Small intestine (tissue), 7 donors: ENCODE measurements around the gene ZNF100. TPM values are rescaled to one million over a fixed set of nuclear protein-coding genes. Genes with fewer than 3 reads are reported as not detected.
"Not testable (repeated sequence)": the region's sequence is repeated elsewhere in the genome, so short reads cannot be mapped to it uniquely, and the experiment has no call there.

Source experiments
- DNase-seq, 2 donors: peaks; one replicate each; pipeline versions ENCODE4 v3.0.0 to v3.0.0-alpha.2; 2013
- FAIRE-seq: peaks from 2 replicates; lab custom pipeline; 2012; peaks lifted over from hg19 to GRCh38; lab: Jason Lieb, UNC
- H3K27ac ChIP-seq, 3 donors: one replicate each; pipeline ENCODE4 v1.5.1; 2013; ENCODE audit warnings: low read length in 2 of 3, mild to moderate bottlenecking in 2 of 3, control low read depth in 1 of 3, inconsistent platforms in 1 of 3, low read depth in 1 of 3, moderate library complexity in 1 of 3
- H3K27me3 ChIP-seq, 3 donors: one replicate each; pipeline ENCODE4 v1.6.1; 2013; ENCODE audit warnings: low read length in 3 of 3, inconsistent platforms in 1 of 3; ENCODE audit not compliant: control insufficient read depth in 3 of 3, insufficient read depth in 3 of 3
- H3K36me3 ChIP-seq, 3 donors: one replicate each; pipeline ENCODE4 v1.6.1; 2013; ENCODE audit warnings: low read length in 3 of 3, inconsistent platforms in 1 of 3, low read depth in 1 of 3, mild to moderate bottlenecking in 1 of 3, moderate library complexity in 1 of 3; ENCODE audit not compliant: control insufficient read depth in 3 of 3, insufficient read depth in 2 of 3
- H3K4me1 ChIP-seq, 3 donors: one replicate each; pipeline ENCODE4 v1.6.1; 2013; ENCODE audit warnings: low read length in 2 of 3, inconsistent platforms in 1 of 3, low read depth in 1 of 3, mild to moderate bottlenecking in 1 of 3, moderate library complexity in 1 of 3; ENCODE audit not compliant: control insufficient read depth in 3 of 3, insufficient read depth in 2 of 3
- H3K4me3 ChIP-seq, 3 donors: one replicate each; pipeline ENCODE4 v1.5.1; 2013; ENCODE audit warnings: low read length in 3 of 3, control low read depth in 1 of 3, inconsistent platforms in 1 of 3, low read depth in 1 of 3, mild to moderate bottlenecking in 1 of 3, moderate library complexity in 1 of 3
- H3K9me3 ChIP-seq, 2 donors: one replicate each; pipeline ENCODE4 v1.6.1; 2013; ENCODE audit warnings: low read depth in 1 of 2, low read length in 1 of 2; ENCODE audit not compliant: control insufficient read depth in 2 of 2, insufficient read depth in 1 of 2
- WGBS, 3 donors: extraction: QIAGEN DNeasy Blood & Tissue Kit; methylation state at CpG; one replicate each; pipeline ENCODE4 v1.1.7; 2013; 5-methylcytosine and 5-hydroxymethylcytosine counted together
- polyA plus RNA-seq, 4 donors: library from polyadenylated mRNA; stranded (reverse) in 3 of 4; unstranded in 1 of 4; fragments of 200-250 nt in 3 of 4; fragments of 120-200 nt in 1 of 4; gene quantifications; one replicate each; pipeline versions ENCODE4 v1.2.1 to v1.2.3, GENCODE V29; 2013
- donor health status: healthy with polysubstance abuse.
- donor health status: control.
- donor health status: control.
- donor health status: Bipolar disorder and iron deficiency.
- donor health status: healthy.

Gene ZNF100
- polyA plus RNA-seq, 4 donors, result 0.54 to 7.9 (median 1.6) TPM

- H3K9me3 ChIP-seq, result peaks cover 0 to 13% of the 10 kb centered on the region in 2 donors
- H3K27ac ChIP-seq, H3K36me3 ChIP-seq, DNase-seq, H3K27me3 ChIP-seq, H3K4me1 ChIP-seq, H3K4me3 ChIP-seq: not testable (repeated sequence)
- FAIRE-seq, result peak; percentile 51
- 93 to 100% (median 98%) methylated on average over 5 of the region's 5 CpGs for WGBS, 3 donors
Observed at GRCh38 chr19:21726942-21727747, 40.2 kb downstream of the ZNF100 start.

DNA sequence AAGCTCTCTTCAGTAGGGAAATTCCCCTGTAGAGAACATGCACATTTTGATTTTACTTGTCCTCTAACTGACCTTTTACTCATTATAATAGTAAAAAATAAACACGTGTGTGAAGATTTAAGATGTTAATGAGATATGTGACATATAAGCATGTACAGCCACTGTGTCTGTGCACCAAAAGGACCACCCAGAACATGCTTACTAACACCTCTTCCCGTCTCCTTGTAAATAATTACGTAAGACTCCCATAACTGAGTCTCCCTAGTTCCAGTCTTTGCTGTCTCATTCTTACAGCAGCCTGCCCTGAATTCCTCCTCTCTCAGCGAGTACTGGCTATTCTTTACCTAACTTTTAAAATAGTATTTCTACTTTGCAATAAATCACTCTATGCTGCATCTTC lies 53.6 kb downstream of the ZNF100 start:
- Histone ChIP-seq H3K4me1 (no peaks in the 10 kb centered on the region), H3K27ac (no peak overlapping the region), H3K27me3 (no peaks in the 10 kb centered on the region), H3K36me3 (no peaks in the 10 kb centered on the region), H3K4me3 (no peak overlapping the region), H3K9me3 (peaks cover 0 to 26% of the 10 kb centered on the region in 2 donors)
- 78 to 84% (median 84%) methylated on average over 4 of the region's 4 CpGs for WGBS, 3 donors
- DNase-seq, result no peak
- no peak for FAIRE-seq

DNA sequence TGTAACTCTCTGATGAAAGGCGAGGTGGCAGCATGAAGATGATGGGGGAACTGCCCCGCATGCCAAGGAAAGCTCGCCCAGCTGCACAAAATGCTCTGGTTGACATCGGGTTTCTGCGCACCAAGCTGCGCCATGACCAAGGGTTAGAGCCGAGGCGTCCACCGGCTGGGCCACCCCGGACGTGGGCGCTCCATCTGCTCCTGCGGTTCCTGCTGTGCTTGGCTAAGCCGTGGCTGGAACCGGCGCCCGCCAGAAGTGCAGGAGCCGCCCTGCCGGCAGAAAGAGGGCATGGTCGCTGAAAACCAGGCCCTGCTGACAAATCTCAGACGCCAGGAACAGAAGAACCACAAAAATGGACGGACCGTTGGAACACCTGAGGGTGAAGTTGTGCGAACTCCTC lies 57.9 kb downstream of the ZNF100 start:
- DNase-seq (no peak), FAIRE-seq (no peak)
- Histone ChIP-seq H3K9me3 (peaks cover 0 to 9% of the 10 kb centered on the region in 2 donors), H3K36me3 (no peaks in the 10 kb centered on the region), H3K4me1 (no peaks in the 10 kb centered on the region), H3K27me3 (no peaks in the 10 kb centered on the region), H3K27ac (no peak overlapping the region), H3K4me3 (no peak overlapping the region)
- WGBS, 3 donors, result 92 to 95% (median 94%) methylated on average over 24 of the region's 24 CpGs

- not testable (repeated sequence) for H3K27ac ChIP-seq, FAIRE-seq
Observed at GRCh38 chr19:21707878-21708277, 59.5 kb downstream of the ZNF100 start.

DNA sequence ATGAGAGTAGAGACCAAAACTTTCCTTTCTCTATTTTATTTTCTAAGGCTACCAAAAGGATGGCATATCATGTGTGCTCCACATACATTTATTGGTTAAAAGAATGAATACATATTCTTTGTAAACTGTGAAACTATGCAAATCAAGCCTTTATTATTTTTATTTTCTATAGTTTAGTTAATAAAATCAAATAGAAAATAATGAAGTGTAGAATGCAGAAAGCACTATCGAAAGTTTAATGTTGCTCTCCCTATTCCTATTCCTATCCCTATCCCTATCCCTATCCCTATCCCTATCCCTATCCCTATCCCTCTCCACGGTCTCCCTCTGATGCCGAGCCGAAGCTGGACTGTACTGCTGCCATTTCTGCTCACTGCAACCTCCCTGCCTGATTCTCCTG lies 60.3 kb downstream of the ZNF100 start:
- Histone ChIP-seq H3K27me3 (no peaks in the 10 kb centered on the region), H3K4me1 (no peaks in the 10 kb centered on the region), H3K36me3 (no peaks in the 10 kb centered on the region), H3K27ac (no peak overlapping the region), H3K9me3 (peaks cover 0 to 9% of the 10 kb centered on the region in 2 donors), H3K4me3 (no peak overlapping the region)
- WGBS, 3 donors, result 87 to 94% (median 88%) methylated on average over 4 of the region's 4 CpGs
- DNase-seq, result no peak
- FAIRE-seq, result no peak

More at GRCh38 chr19:21707878-21708277, 59.5 kb downstream of the ZNF100 start:
- H3K9me3 ChIP-seq, H3K36me3 ChIP-seq, H3K4me3 ChIP-seq, H3K27me3 ChIP-seq, DNase-seq, H3K4me1 ChIP-seq: not testable (repeated sequence)
- WGBS, 3 donors, result 90 to 100% (median 97%) methylated on average over 18 to 31 of the region's 31 CpGs

DNA sequence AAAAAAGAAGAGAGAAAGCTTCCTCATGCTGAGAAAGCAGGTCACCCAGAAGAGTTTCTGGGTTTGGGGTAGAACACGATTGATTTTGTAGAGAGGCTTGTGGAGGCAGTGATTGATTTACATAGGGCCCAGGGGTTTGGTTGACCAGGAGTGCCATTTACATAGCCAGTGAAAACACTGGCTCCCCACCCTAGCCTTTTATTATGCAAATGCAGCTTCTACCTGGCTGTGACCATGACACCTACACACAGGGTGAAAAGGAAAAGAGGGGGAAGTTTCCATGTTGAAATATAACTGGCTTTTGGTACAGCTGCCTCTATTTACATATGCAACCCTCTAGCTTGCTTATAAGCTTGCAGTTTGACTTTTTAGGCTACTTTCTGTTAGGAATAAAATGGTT lies 62.0 kb downstream of the ZNF100 start:
- Histone ChIP-seq H3K9me3 (peaks cover 0 to 9% of the 10 kb centered on the region in 2 donors), H3K4me3 (no peak overlapping the region), H3K27me3 (no peaks in the 10 kb centered on the region), H3K4me1 (no peaks in the 10 kb centered on the region), H3K27ac (no peak overlapping the region), H3K36me3 (no peaks in the 10 kb centered on the region)
- 38 to 72% (median 55%) methylated on average over 1 of the region's 1 CpG for whole genome bisulfite sequencing, 3 donors
- FAIRE-seq (no peak), DNase-seq (no peak)

DNA sequence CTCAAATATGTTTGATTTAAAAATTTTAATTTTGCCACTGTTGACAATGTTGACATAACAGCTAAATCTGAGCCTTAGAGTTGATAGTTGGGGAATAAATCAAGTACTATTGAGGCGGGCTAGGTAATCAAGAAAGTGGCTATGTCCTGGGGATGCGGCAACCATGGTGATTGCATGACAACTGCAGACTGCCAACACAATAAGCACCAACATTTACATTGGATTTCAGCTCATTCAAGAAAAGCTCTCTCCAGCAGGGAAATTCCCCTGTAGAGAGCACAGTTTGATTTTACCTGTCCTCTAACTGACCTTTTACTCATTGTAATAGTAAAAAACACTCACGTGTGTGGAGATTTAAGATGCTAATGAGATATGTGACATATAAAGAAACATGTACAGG lies 63.1 kb downstream of the ZNF100 start:
- WGBS, 3 donors, result 49 to 61% (median 53%) methylated on average over 3 of the region's 3 CpGs
- FAIRE-seq, result no peak
- H3K27me3 ChIP-seq, result no peaks in the 10 kb centered on the region

GRCh38 chr19:21699197-21699596 lies 68.2 kb downstream of the ZNF100 start:
- Histone ChIP-seq H3K9me3 (no peaks in the 10 kb centered on the region), H3K4me1 (no peaks in the 10 kb centered on the region), H3K27me3 (no peaks in the 10 kb centered on the region), H3K36me3 (no peaks in the 10 kb centered on the region), H3K27ac (no peak overlapping the region), H3K4me3 (no peak overlapping the region)
- 69 to 84% (median 73%) methylated on average over 3 of the region's 3 CpGs for WGBS, 3 donors
- DNase-seq, result no peak
- FAIRE-seq, result no peak

More for the DNA sequence above, 63.1 kb downstream of the ZNF100 start:
- DNase-seq, result no peak
- Histone ChIP-seq H3K27ac (no peak overlapping the region), H3K4me3 (no peak overlapping the region), H3K4me1 (no peaks in the 10 kb centered on the region), H3K9me3 (peaks cover 0 to 7% of the 10 kb centered on the region in 2 donors), H3K36me3 (no peaks in the 10 kb centered on the region)
